CD14-positive monocyte (primary cell): ENCODE data around the gene KRT26. TPM values are rescaled to one million over a fixed set of nuclear protein-coding genes. Genes with fewer than 3 reads are reported as not detected.

Experiments
- DNase-seq, 3 donors: peaks; one replicate each; pipeline ENCODE4 v3.0.0-alpha.2; 2011 to 2022
- H2AFZ ChIP-seq: 2 replicates; pipeline ENCODE4 v1.6.0; 2012; ENCODE audit warnings: mild to moderate bottlenecking, low read depth, low read length, inconsistent platforms; ENCODE audit not compliant: insufficient read depth, poor library complexity, severe bottlenecking
- H3K27ac ChIP-seq, 2 donors: 1 replicate in 1 of 2; 2 replicates in 1 of 2; pipeline ENCODE4 v1.5.1; 2012 to 2013; ENCODE audit warnings: low read length in 2 of 2, control low read depth in 1 of 2, inconsistent platforms in 1 of 2, low read depth in 1 of 2, mild to moderate bottlenecking in 1 of 2
- H3K27me3 ChIP-seq, 2 donors: one replicate each; pipeline versions ENCODE4 v1.6.0 to v1.6.1; 2011 to 2013; ENCODE audit warnings: low read length in 2 of 2; ENCODE audit not compliant: control insufficient read depth in 2 of 2, insufficient read depth in 2 of 2
- H3K36me3 ChIP-seq, 2 donors: replicated peaks in 1 of 2; 1 replicate in 1 of 2; 2 replicates in 1 of 2; pipeline versions ENCODE4 v1.5.1 to v1.6.1; 2012 to 2013; ENCODE audit warnings: low read length in 2 of 2, control low read depth in 1 of 2, inconsistent platforms in 1 of 2, mild to moderate bottlenecking in 1 of 2; ENCODE audit not compliant: insufficient read depth in 2 of 2, control insufficient read depth in 1 of 2
- H3K4me1 ChIP-seq, 2 donors: 1 replicate in 1 of 2; 2 replicates in 1 of 2; pipeline versions ENCODE4 v1.5.1 to v1.6.1; 2012 to 2013; ENCODE audit warnings: low read length in 2 of 2, control low read depth in 1 of 2, inconsistent platforms in 1 of 2, mild to moderate bottlenecking in 1 of 2, moderate library complexity in 1 of 2; ENCODE audit not compliant: insufficient read depth in 2 of 2, control insufficient read depth in 1 of 2
- H3K4me2 ChIP-seq: replicated peaks from 2 replicates; pipeline ENCODE3; 2012; ENCODE audit warnings: low read length, moderate library complexity, mild to moderate bottlenecking; ENCODE audit not compliant: poor library complexity, severe bottlenecking; ENCODE audit errors: extremely low read depth
- H3K4me3 ChIP-seq, 3 experiments: fragments of 200-600 bp in 1 of 3; sonication (generic) in 1 of 3; replicated peaks in 1 of 3; 1 replicate in 2 of 3; 2 replicates in 1 of 3; pipeline ENCODE4 v1.5.1; 2011 to 2013; ENCODE audit warnings: low read length in 3 of 3, mild to moderate bottlenecking in 3 of 3, control low read depth in 2 of 3, low read depth in 2 of 3, inconsistent platforms in 1 of 3, moderate library complexity in 1 of 3
- H3K79me2 ChIP-seq: 2 replicates; pipeline ENCODE4 v1.6.0; 2012; ENCODE audit warnings: mild to moderate bottlenecking, control low read depth, inconsistent platforms, low read length, moderate library complexity; ENCODE audit not compliant: insufficient read depth
- H3K9ac ChIP-seq: 2 replicates; pipeline ENCODE4 v1.6.0; 2017; ENCODE audit warnings: low read length, mild to moderate bottlenecking; ENCODE audit not compliant: insufficient read depth, poor library complexity, severe bottlenecking
- H3K9me3 ChIP-seq, 2 donors: replicated peaks in 1 of 2; 1 replicate in 1 of 2; 2 replicates in 1 of 2; pipeline versions ENCODE4 v1.5.1 to v1.6.1; 2012 to 2013; ENCODE audit warnings: low read length in 2 of 2, control low read depth in 1 of 2; ENCODE audit not compliant: control insufficient read depth in 1 of 2, insufficient read depth in 1 of 2
- H4K20me1 ChIP-seq: 2 replicates; pipeline ENCODE4 v1.6.0; 2012; ENCODE audit warnings: mild to moderate bottlenecking, low read length, control low read depth, moderate library complexity; ENCODE audit not compliant: insufficient read depth
- H3K27ac Mint-ChIP-seq, 7 donors: one replicate each; pipeline ENCODE4 v1.8.0; 2020; ENCODE audit warnings: mild to moderate bottlenecking in 7 of 7, mixed read lengths in 7 of 7, moderate library complexity in 6 of 7, inconsistent platforms in 2 of 7
- H3K27me3 Mint-ChIP-seq, 3 donors: one replicate each; pipeline ENCODE4 v1.8.0; 2021 to 2022; ENCODE audit warnings: low read depth in 3 of 3, mild to moderate bottlenecking in 3 of 3, mixed read lengths in 3 of 3, moderate library complexity in 3 of 3, inconsistent platforms in 1 of 3
- H3K36me3 Mint-ChIP-seq, 2 donors: one replicate each; pipeline ENCODE4 v1.8.0; 2020; ENCODE audit warnings: mixed read lengths in 2 of 2, inconsistent platforms in 1 of 2, mild to moderate bottlenecking in 1 of 2
- H3K4me1 Mint-ChIP-seq: one replicate; pipeline ENCODE4 v1.8.0; 2020; ENCODE audit warnings: mild to moderate bottlenecking, mixed read lengths
- H3K4me3 Mint-ChIP-seq, 2 donors: one replicate each; pipeline ENCODE4 v1.8.0; 2020; ENCODE audit warnings: mild to moderate bottlenecking in 2 of 2, mixed read lengths in 2 of 2, moderate library complexity in 1 of 2
- H3K9me3 Mint-ChIP-seq, 7 donors: one replicate each; pipeline ENCODE4 v1.8.0; 2020 to 2022; ENCODE audit warnings: mixed read lengths in 7 of 7, mild to moderate bottlenecking in 6 of 7, moderate library complexity in 6 of 7, inconsistent platforms in 2 of 7
- CTCF ChIP-seq: fragments of 200-600 bp; IDR thresholded peaks from one replicate; pipeline ENCODE4 v1.8.0; 2022; ENCODE audit warnings: antibody characterized with exemption, mild to moderate bottlenecking
- WGBS: methylation state at CpG from one replicate; pipeline ENCODE4 v1.1.5; 2013; ENCODE audit warnings: missing lambda C conversion rate; ENCODE audit not compliant: insufficient coverage; 5-methylcytosine and 5-hydroxymethylcytosine counted together
- intact Hi-C, 2 donors: fragments of 100-400 bp; cut with micrococcal nuclease; formaldehyde crosslinking; loops; one replicate each; pipeline versions ENCODE4 v1.15.0 to v1.15.1; 2023
- polyA plus RNA-seq, 3 donors: library from polyadenylated mRNA; depleted of rRNA in 1 of 3; unstranded in 2 of 3; stranded (reverse) in 1 of 3; fragments of 300-500 nt in 2 of 3; fragments of >200 nt in 1 of 3; fragmentation: Illumina TruSeq in 2 of 3; gene quantifications; 1 replicate in 2 of 3; 2 replicates in 1 of 3; pipeline ENCODE4 v1.2.3, GENCODE V29; 2012 to 2021

The KRT26 gene
- polyA plus RNA-seq, 3 donors = not detected

GRCh38 chr17:40717776-40718175, 54.2 kb downstream of the KRT26 start:
- no peaks in the 10 kb centered on the region for H3K36me3 Mint-ChIP-seq
- no peak overlapping the region for H3K27ac ChIP-seq
- peaks cover 16 to 37% (median 34%) of the 10 kb centered on the region in 3 donors for H3K27me3 Mint-ChIP-seq
- TF ChIP-seq CTCF = no peak
- no peak overlapping the region for H3K4me3 Mint-ChIP-seq
- WGBS = 71% methylated on average over 1 of the region's 3 CpGs
- no peaks in the 10 kb centered on the region for H3K9me3 ChIP-seq
- intact Hi-C loops = no loop called here
- H3K27me3 ChIP-seq = peaks cover under 1 to 13% of the 10 kb centered on the region in 2 donors
- no peaks in the 10 kb centered on the region for H3K4me1 Mint-ChIP-seq
- H3K79me2 ChIP-seq = no peaks in the 10 kb centered on the region
- peaks cover 0 to 3% (median 0%) of the 10 kb centered on the region in 7 donors for H3K9me3 Mint-ChIP-seq
- no peak overlapping the region for H3K27ac Mint-ChIP-seq
- no peak overlapping the region for H3K4me3 ChIP-seq
- no peak overlapping the region for H3K9ac ChIP-seq
- H2AFZ ChIP-seq = no peak overlapping the region
- H3K4me2 ChIP-seq = no peak overlapping the region
- H3K4me1 ChIP-seq = no peaks in the 10 kb centered on the region
- H3K36me3 ChIP-seq = no peaks in the 10 kb centered on the region
- DNase-seq = no peak
- H4K20me1 ChIP-seq = no peaks in the 10 kb centered on the region

Other genes starting within 250 kb of the KRT26 start
- gene CCR7, start 206.7 kb downstream of the KRT26 start, polyA plus RNA-seq = 1 to 10 TPM in 2 of 3 donors, under 1 TPM in 1; 0.15 to 2.1 (median 1.2) TPM
- gene SMARCE1, start 124.4 kb downstream of the KRT26 start, polyA plus RNA-seq = 100 to 1,000 TPM in 2 of 3 donors, 10 to 100 TPM in 1; 18.6 to 127 (median 119) TPM
- not detected for gene KRT222, start 107.0 kb downstream of the KRT26 start, polyA plus RNA-seq
- gene KRT24, start 68.4 kb downstream of the KRT26 start, polyA plus RNA-seq = not detected
- not detected for gene KRT25, start 16.9 kb downstream of the KRT26 start, polyA plus RNA-seq
- not detected for gene KRT27, start 10.3 kb upstream of the KRT26 start, polyA plus RNA-seq
- not detected for gene KRT28, start 27.8 kb upstream of the KRT26 start, polyA plus RNA-seq
- gene KRT10, start 50.4 kb upstream of the KRT26 start, polyA plus RNA-seq = 10 to 100 TPM in 2 of 3 donors, 1 to 10 TPM in 1; 9.7 to 79.1 (median 58.7) TPM
- gene KRT12, start 95.0 kb upstream of the KRT26 start, polyA plus RNA-seq = not detected
- not detected for gene KRT20, start 113.0 kb upstream of the KRT26 start, polyA plus RNA-seq
- 1 to 10 TPM; 1.7 to 7.6 (median 3.6) TPM for gene KRT23, start 165.4 kb upstream of the KRT26 start, polyA plus RNA-seq
- gene KRT39, start 194.7 kb upstream of the KRT26 start, polyA plus RNA-seq = not detected
- gene KRT40, start 212.1 kb upstream of the KRT26 start, polyA plus RNA-seq = not detected
- gene KRTAP3-3, start 222.0 kb upstream of the KRT26 start, polyA plus RNA-seq = not detected
- not detected for gene KRTAP3-2, start 227.7 kb upstream of the KRT26 start, polyA plus RNA-seq
- not detected for gene KRTAP3-1, start 236.9 kb upstream of the KRT26 start, polyA plus RNA-seq